Mucosa of stomach (tissue), 1 donor: ENCODE results near the gene CSRNP3.

Source experiments
- H3K27me3 ChIP-seq: one replicate; pipeline ENCODE4 v1.7.0; 2013; ENCODE audit warnings: mild to moderate bottlenecking, low read length; ENCODE audit not compliant: control insufficient read depth, insufficient read depth
- H3K36me3 ChIP-seq: one replicate; pipeline ENCODE4 v1.7.0; 2013; ENCODE audit warnings: low read length; ENCODE audit not compliant: control insufficient read depth, insufficient read depth
- H3K4me1 ChIP-seq: one replicate; pipeline ENCODE4 v1.7.0; 2013; ENCODE audit warnings: mild to moderate bottlenecking, low read length; ENCODE audit not compliant: control insufficient read depth, insufficient read depth
- H3K4me3 ChIP-seq: one replicate; pipeline ENCODE4 v1.7.0; 2013; ENCODE audit warnings: low read length
- H3K9ac ChIP-seq: one replicate; pipeline ENCODE4 v1.7.0; 2013; ENCODE audit warnings: mild to moderate bottlenecking, low read length, moderate library complexity
- H3K9me3 ChIP-seq: one replicate; pipeline ENCODE4 v1.7.0; 2013; ENCODE audit warnings: mild to moderate bottlenecking, low read length, moderate library complexity; ENCODE audit not compliant: control insufficient read depth
- donor health status: Pancreatic carcinoma.

Gene CSRNP3

GRCh38 chr2:165601065-165601830 is 131.8 kb downstream of the CSRNP3 start:
- Histone ChIP-seq H3K36me3 (no peaks in the 10 kb centered on the region), H3K9me3 (no peaks in the 10 kb centered on the region), H3K9ac (no peak overlapping the region), H3K27me3 (no peaks in the 10 kb centered on the region), H3K4me1 (peaks cover 14% of the 10 kb centered on the region), H3K4me3 (no peak overlapping the region)

GRCh38 chr2:165601928-165602521 is 132.5 kb downstream of the CSRNP3 start:
- no peak overlapping the region for H3K4me3 ChIP-seq
- H3K36me3 ChIP-seq: no peaks in the 10 kb centered on the region

GRCh38 chr2:165609672-165610071 is 140.2 kb downstream of the CSRNP3 start:
- no peaks in the 10 kb centered on the region for H3K4me1 ChIP-seq
- no peaks in the 10 kb centered on the region for H3K9me3 ChIP-seq
- no peak overlapping the region for H3K9ac ChIP-seq
- H3K36me3 ChIP-seq: no peaks in the 10 kb centered on the region
- no peaks in the 10 kb centered on the region for H3K27me3 ChIP-seq
- no peak overlapping the region for H3K4me3 ChIP-seq

More at GRCh38 chr2:165601928-165602521, 132.5 kb downstream of the CSRNP3 start:
- no peak overlapping the region for H3K9ac ChIP-seq
- peaks cover 14% of the 10 kb centered on the region for H3K4me1 ChIP-seq
- no peaks in the 10 kb centered on the region for H3K27me3 ChIP-seq
- no peaks in the 10 kb centered on the region for H3K9me3 ChIP-seq

DNA sequence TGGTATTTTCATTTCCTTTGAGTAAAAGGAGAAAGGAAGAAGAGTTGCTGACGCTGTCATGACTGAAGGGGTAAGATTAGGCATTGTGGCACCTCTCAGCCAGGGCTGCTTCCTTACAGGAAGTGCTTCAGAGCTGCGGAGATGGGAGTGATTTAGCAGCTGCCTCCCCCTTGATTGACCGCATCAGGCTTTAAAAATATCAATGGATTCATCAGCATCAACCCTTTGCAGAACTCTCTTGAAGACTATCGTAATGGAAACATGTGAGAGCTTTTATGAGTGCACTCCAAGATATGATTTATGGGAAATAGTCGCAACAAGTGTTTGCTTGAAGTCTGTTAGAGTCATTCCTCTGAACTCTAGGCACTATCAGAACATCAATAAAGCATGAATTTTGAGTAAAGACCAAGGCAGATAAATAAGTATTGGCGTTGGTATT is 141.1 kb downstream of the CSRNP3 start:
- no peaks in the 10 kb centered on the region for H3K4me1 ChIP-seq
- H3K27me3 ChIP-seq: no peaks in the 10 kb centered on the region
- H3K36me3 ChIP-seq: no peaks in the 10 kb centered on the region
- no peaks in the 10 kb centered on the region for H3K9me3 ChIP-seq
- H3K9ac ChIP-seq: no peak overlapping the region
- H3K4me3 ChIP-seq: no peak overlapping the region

- no peaks in the 10 kb centered on the region for H3K36me3 ChIP-seq
- H3K27me3 ChIP-seq: no peaks in the 10 kb centered on the region
- H3K9me3 ChIP-seq: no peaks in the 10 kb centered on the region
- no peaks in the 10 kb centered on the region for H3K4me1 ChIP-seq
- H3K9ac ChIP-seq: no peak overlapping the region
- no peak overlapping the region for H3K4me3 ChIP-seq
Measured at GRCh38 chr2:165617741-165618481, 148.4 kb downstream of the CSRNP3 start.

GRCh38 chr2:165618806-165619205 is 149.3 kb downstream of the CSRNP3 start:
- no peak overlapping the region for H3K9ac ChIP-seq
- no peaks in the 10 kb centered on the region for H3K27me3 ChIP-seq
- H3K9me3 ChIP-seq: no peaks in the 10 kb centered on the region
- H3K4me3 ChIP-seq: no peak overlapping the region
- no peaks in the 10 kb centered on the region for H3K36me3 ChIP-seq
- H3K4me1 ChIP-seq: no peaks in the 10 kb centered on the region

DNA sequence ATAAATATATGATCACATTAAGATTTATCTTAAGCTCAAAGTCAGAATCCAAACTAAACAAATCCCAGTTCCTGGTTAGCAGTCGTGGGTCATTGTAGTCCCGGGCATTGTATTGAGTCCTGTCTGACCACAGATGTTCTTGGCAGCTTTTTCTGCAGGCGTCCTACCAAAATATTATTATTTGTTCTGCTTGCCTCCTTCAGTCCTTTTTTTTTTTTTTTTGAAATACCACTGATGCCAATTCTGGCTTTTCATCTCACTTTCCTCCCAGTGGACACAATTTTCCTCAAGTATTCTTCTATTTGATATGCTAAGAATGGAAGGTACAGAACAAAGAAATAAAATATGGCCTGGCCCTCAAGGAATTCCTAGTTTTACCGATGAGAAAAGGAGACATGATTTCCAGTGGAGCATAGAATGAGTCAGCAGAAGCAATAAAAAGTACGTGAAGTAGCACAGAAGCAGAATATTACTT is 151.6 kb downstream of the CSRNP3 start:
- Histone ChIP-seq H3K27me3 (no peaks in the 10 kb centered on the region), H3K9ac (no peak overlapping the region), H3K4me1 (no peaks in the 10 kb centered on the region), H3K36me3 (no peaks in the 10 kb centered on the region), H3K4me3 (no peak overlapping the region), H3K9me3 (no peaks in the 10 kb centered on the region)

GRCh38 chr2:165623161-165623560 is 153.7 kb downstream of the CSRNP3 start:
- H3K9me3 ChIP-seq: no peaks in the 10 kb centered on the region
- no peak overlapping the region for H3K4me3 ChIP-seq
- H3K9ac ChIP-seq: no peak overlapping the region
- H3K36me3 ChIP-seq: no peaks in the 10 kb centered on the region
- no peaks in the 10 kb centered on the region for H3K4me1 ChIP-seq
- H3K27me3 ChIP-seq: no peaks in the 10 kb centered on the region

DNA sequence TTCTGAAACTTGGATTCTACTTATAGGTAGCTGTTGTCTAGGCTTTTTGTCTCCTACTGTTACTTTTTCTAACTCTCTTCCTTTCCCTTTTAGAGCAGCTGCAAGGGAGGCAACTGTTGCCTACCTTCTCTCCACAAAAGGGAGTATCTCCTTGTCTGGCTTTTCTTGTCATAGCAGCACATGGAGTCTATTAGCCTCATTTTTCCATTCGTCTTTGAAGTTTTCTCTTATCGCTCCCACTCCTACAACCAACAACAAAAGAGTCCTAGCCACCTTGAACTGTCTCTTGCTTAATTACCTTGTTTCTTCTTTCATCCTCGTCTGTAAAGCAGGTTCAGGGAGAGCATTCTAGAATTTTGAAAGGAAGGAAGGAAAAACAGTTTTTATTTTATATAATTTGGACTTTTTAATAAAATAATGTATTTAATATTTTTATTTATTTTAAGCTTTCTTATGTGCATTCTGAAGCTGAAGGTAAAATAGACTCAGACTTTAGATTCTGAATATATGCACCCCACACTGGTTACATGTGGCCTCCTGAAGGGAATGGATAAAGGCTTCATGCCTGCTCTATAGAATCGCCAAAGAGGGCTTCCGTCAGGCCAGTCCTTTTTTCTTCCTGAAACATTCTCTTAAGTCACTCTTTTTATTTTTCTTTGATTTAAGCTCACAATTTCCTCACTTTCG is 154.4 kb downstream of the CSRNP3 start:
- no peaks in the 10 kb centered on the region for H3K4me1 ChIP-seq
- no peak overlapping the region for H3K4me3 ChIP-seq
- no peaks in the 10 kb centered on the region for H3K9me3 ChIP-seq
- no peaks in the 10 kb centered on the region for H3K36me3 ChIP-seq
- H3K9ac ChIP-seq: no peak overlapping the region
- no peaks in the 10 kb centered on the region for H3K27me3 ChIP-seq

GRCh38 chr2:165624470-165624800 is 154.9 kb downstream of the CSRNP3 start:
- H3K4me1 ChIP-seq: no peaks in the 10 kb centered on the region
- no peak overlapping the region for H3K9ac ChIP-seq
- no peaks in the 10 kb centered on the region for H3K9me3 ChIP-seq
- H3K4me3 ChIP-seq: no peak overlapping the region
- H3K27me3 ChIP-seq: no peaks in the 10 kb centered on the region
- no peaks in the 10 kb centered on the region for H3K36me3 ChIP-seq

GRCh38 chr2:165627470-165627869 is 158.0 kb downstream of the CSRNP3 start:
- Histone ChIP-seq H3K9me3 (no peaks in the 10 kb centered on the region), H3K4me1 (no peaks in the 10 kb centered on the region), H3K9ac (no peak overlapping the region), H3K27me3 (no peaks in the 10 kb centered on the region), H3K36me3 (no peaks in the 10 kb centered on the region), H3K4me3 (no peak overlapping the region)

DNA sequence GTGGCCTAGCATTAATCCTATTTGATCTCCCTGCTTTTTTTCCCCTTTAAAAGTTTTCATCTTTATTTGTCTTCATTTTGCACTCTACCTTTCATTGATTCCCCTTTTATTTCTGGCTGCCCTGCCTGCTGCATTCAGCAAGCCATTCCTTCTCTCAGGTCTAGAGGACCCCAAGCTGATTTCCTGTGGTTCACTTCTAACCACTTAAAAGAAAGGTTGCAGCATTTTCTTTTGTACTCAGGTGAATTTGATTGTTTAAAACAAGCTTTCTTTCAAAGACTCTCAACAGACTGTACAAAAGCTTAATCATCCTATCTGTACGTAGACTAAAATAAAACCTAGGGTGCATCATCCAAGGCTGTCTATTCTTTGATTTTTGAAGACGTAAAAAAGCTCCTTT is 160.3 kb downstream of the CSRNP3 start:
- Histone ChIP-seq H3K27me3 (no peaks in the 10 kb centered on the region), H3K9me3 (no peaks in the 10 kb centered on the region), H3K36me3 (no peaks in the 10 kb centered on the region), H3K4me3 (no peak overlapping the region), H3K4me1 (no peaks in the 10 kb centered on the region), H3K9ac (no peak overlapping the region)
